ENCODE data around the gene VEZT. TPM values are rescaled to one million over a fixed set of nuclear protein-coding genes. Genes with fewer than 3 reads are reported as not detected.

VEZT gene
- total RNA-seq, 1 donor from 2014 or later = 89.9 TPM

DNA sequence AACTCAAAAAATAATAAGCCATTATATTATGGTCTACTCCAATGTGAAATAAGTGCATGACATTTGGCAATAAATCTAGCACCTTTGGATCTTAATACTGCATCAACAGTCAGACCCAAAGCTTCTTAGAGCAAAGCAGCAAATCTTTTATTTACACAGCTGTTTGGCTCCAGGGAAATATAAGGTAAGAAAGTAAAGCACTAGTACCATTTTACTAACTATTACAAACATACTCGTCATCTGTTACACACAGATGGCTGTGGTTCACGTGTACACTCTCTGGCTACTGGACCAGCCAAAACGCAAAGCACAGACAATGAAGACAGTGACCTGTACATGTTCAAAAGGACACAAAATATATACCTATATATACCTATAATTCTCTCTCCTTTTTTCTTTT is 3.1 kb upstream of the VEZT start:
- Mint-ChIP-seq H3K9me3 (ENCODE audit: unreplicated experiment) (no peaks in the 10 kb centered on the region), H3K27ac (ENCODE audit: unreplicated experiment) (no peak overlapping the region), H3K4me1 (ENCODE audit: unreplicated experiment) (peaks cover 34% of the 10 kb centered on the region), H3K4me3 (ENCODE audit: unreplicated experiment) (peak overlapping the region; percentile 8), H3K36me3 (ENCODE audit: low read depth, unreplicated experiment) (peaks cover 4% of the 10 kb centered on the region), H3K27me3 (ENCODE audit: unreplicated experiment) (peaks cover 10% of the 10 kb centered on the region)
- no peak for DNase-seq (ENCODE audit: low spot score)
- TF ChIP-seq CTCF (IDR thresholded peaks at IDR 0.05; ENCODE audit: unreplicated experiment) = no peak

DNA sequence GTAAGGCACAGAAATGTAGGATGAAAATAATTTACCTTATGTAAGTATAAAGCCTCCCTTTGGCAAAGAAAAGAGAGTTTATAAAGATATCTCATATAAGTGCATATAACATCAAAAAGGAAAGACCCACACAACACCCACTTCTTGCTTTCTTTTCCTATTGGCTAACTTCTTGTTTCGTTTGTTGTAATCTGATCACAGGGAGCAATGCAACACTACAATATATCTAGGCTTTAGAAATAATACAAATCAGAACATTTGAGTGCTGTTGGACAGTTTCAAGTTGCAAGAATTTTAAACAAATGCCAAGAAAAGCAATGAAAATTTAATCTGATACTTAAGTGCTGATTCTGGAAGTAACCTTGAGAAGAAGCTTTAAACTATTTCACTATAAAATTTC is 1.7 kb upstream of the VEZT start:
- no peak for DNase-seq (ENCODE audit: low spot score)
- Mint-ChIP-seq H3K27ac (ENCODE audit: unreplicated experiment) (peak overlapping the region; percentile 75), H3K4me1 (ENCODE audit: unreplicated experiment) (peaks cover 41% of the 10 kb centered on the region), H3K36me3 (ENCODE audit: low read depth, unreplicated experiment) (peaks cover 3% of the 10 kb centered on the region), H3K9me3 (ENCODE audit: unreplicated experiment) (no peaks in the 10 kb centered on the region), H3K4me3 (ENCODE audit: unreplicated experiment) (peak overlapping the region; percentile 98), H3K27me3 (ENCODE audit: unreplicated experiment) (peaks cover 10% of the 10 kb centered on the region)
- no peak for TF ChIP-seq CTCF (IDR thresholded peaks at IDR 0.05; ENCODE audit: unreplicated experiment)

DNA sequence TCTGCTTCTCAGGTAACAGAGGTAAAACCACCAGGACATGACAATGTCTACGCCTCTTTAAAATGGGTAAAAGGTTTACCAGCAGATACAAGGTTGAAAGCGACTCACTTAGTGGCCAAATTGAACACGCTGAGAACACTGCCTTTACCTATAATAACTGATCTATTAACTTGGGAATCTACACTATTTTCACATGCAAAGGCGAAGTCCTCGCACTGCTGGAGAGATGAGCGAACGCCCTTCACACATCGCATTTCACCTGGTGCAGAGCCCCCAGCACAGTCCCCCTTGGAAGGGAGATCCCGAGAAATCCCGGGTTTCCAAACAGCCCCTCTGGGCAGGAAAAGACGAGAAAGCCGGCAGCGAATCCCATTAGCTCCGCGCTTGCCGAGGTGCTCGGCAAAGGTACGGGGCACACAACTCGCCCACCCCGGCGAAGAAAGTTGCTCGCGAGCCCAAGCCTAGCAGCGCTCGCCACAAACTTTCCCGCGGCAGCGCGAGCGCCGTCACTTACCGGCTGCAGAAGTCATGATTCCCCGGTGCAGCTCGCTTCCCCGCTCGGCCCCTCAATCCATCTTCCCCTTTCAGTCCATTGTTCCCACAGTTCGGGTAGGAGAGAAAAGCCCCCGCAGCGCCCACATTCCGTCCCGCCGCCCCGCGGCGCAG is 763 bp upstream of the VEZT start:
- H3K4me3 Mint-ChIP-seq (ENCODE audit: unreplicated experiment) = peak overlapping the region; percentile 98
- no peak for DNase-seq (ENCODE audit: low spot score)
- peak overlapping the region; percentile 92 for H3K27ac Mint-ChIP-seq (ENCODE audit: unreplicated experiment)
- peaks cover 10% of the 10 kb centered on the region for H3K27me3 Mint-ChIP-seq (ENCODE audit: unreplicated experiment)
- no peaks in the 10 kb centered on the region for H3K9me3 Mint-ChIP-seq (ENCODE audit: unreplicated experiment)
- peaks cover 43% of the 10 kb centered on the region for H3K4me1 Mint-ChIP-seq (ENCODE audit: unreplicated experiment)
- TF ChIP-seq CTCF (IDR thresholded peaks at IDR 0.05; ENCODE audit: unreplicated experiment) = no peak
- H3K36me3 Mint-ChIP-seq (ENCODE audit: low read depth, unreplicated experiment) = peaks cover 3% of the 10 kb centered on the region

- peak overlapping the region; percentile 99 for H3K27ac Mint-ChIP-seq (ENCODE audit: unreplicated experiment)
- DNase-seq (ENCODE audit: low spot score) = peak; percentile 9
- peaks cover 3% of the 10 kb centered on the region for H3K36me3 Mint-ChIP-seq (ENCODE audit: low read depth, unreplicated experiment)
- H3K9me3 Mint-ChIP-seq (ENCODE audit: unreplicated experiment) = no peaks in the 10 kb centered on the region
- TF ChIP-seq CTCF (IDR thresholded peaks at IDR 0.05; ENCODE audit: unreplicated experiment) = no peak
- peaks cover 10% of the 10 kb centered on the region for H3K27me3 Mint-ChIP-seq (ENCODE audit: unreplicated experiment)
- peaks cover 42% of the 10 kb centered on the region for H3K4me1 Mint-ChIP-seq (ENCODE audit: unreplicated experiment)
- peak overlapping the region; percentile 100 for H3K4me3 Mint-ChIP-seq (ENCODE audit: unreplicated experiment)
These were observed 835 bp downstream of the VEZT start for GRCh38 chr12:95218150-95219133.

Data from endothelial cell (in vitro differentiated cells).